HPDE6-E6E7 (cell line): ENCODE data around the gene SALL1.

Experiments
- DNase-seq: peaks from one replicate; pipeline ENCODE4 v3.0.0; 2011; ENCODE audit warnings: missing footprints; ENCODE audit errors: extremely low spot score

The SALL1 gene

GRCh38 chr16:51150888-51151320 lies at the start of gene SALL1:
TSS of gene SALL1 (minus strand) at chr16:51151270. CDS start at chr16:51151241, 29 bp downstream.
- DNase-seq, result no peak

GRCh38 chr16:51200793-51201192 lies 49.7 kb upstream of the SALL1 start:
- DNase-seq, result no peak

GRCh38 chr16:51197953-51198748 lies 47.1 kb upstream of the SALL1 start:
- DNase-seq, result no peak

GRCh38 chr16:51193879-51194278 lies 42.8 kb upstream of the SALL1 start:
- DNase-seq, result no peak

GRCh38 chr16:51184702-51185433 lies 33.8 kb upstream of the SALL1 start:
- no peak for DNase-seq

GRCh38 chr16:51181503-51181811 lies 30.4 kb upstream of the SALL1 start:
- DNase-seq, result no peak

GRCh38 chr16:51180719-51181502 lies 29.8 kb upstream of the SALL1 start:
- DNase-seq, result no peak

GRCh38 chr16:51175081-51175480 lies 24.0 kb upstream of the SALL1 start:
- DNase-seq, result no peak

- no peak for DNase-seq
Observed at GRCh38 chr16:51172368-51172767, 21.3 kb upstream of the SALL1 start.

GRCh38 chr16:51168755-51169154 lies 17.7 kb upstream of the SALL1 start:
- no peak for DNase-seq

GRCh38 chr16:51167170-51167895 lies 16.3 kb upstream of the SALL1 start:
- DNase-seq, result no peak

GRCh38 chr16:51166541-51166940 lies 15.5 kb upstream of the SALL1 start:
- DNase-seq, result no peak

GRCh38 chr16:51166091-51166490 lies 15.0 kb upstream of the SALL1 start:
- DNase-seq, result no peak

GRCh38 chr16:51165043-51165442 lies 14.0 kb upstream of the SALL1 start:
- no peak for DNase-seq

- no peak for DNase-seq
Observed at GRCh38 chr16:51164574-51164973, 13.5 kb upstream of the SALL1 start.

GRCh38 chr16:51163894-51164566 lies 13.0 kb upstream of the SALL1 start:
- no peak for DNase-seq

GRCh38 chr16:51163366-51163765 lies 12.3 kb upstream of the SALL1 start:
- no peak for DNase-seq

- DNase-seq, result no peak
Observed at GRCh38 chr16:51161440-51162195, 10.5 kb upstream of the SALL1 start.

- no peak for DNase-seq
Observed at GRCh38 chr16:51159865-51160264, 8.8 kb upstream of the SALL1 start.

GRCh38 chr16:51159296-51159695 lies 8.2 kb upstream of the SALL1 start:
- DNase-seq, result no peak
